Adipocyte (in vitro differentiated cells): Measurements from ENCODE around the gene DDX4.
"Not testable (repeated sequence)": the region's sequence is repeated elsewhere in the genome, so short reads cannot be mapped to it uniquely, and the experiment has no call there.

Experiments used
- DNase-seq: peaks from one replicate; pipeline ENCODE4 v3.0.0-alpha.2; 2015; ENCODE audit warnings: low read depth
- H3K27me3 ChIP-seq: replicated peaks from 2 replicates; pipeline ENCODE4 v1.7.0; 2013; ENCODE audit warnings: mild to moderate bottlenecking, low read length, moderate library complexity; ENCODE audit not compliant: control insufficient read depth, insufficient read depth
- H3K36me3 ChIP-seq: 2 replicates; pipeline ENCODE4 v1.7.0; 2013; ENCODE audit warnings: low read length, mild to moderate bottlenecking, moderate library complexity; ENCODE audit not compliant: control insufficient read depth, insufficient read depth, severe bottlenecking
- H3K4me1 ChIP-seq: 2 replicates; pipeline ENCODE4 v1.7.0; 2013; ENCODE audit warnings: mild to moderate bottlenecking, low read length, moderate library complexity; ENCODE audit not compliant: control insufficient read depth, insufficient read depth
- H3K4me3 ChIP-seq: 2 replicates; pipeline ENCODE4 v1.7.0; 2013; ENCODE audit warnings: mild to moderate bottlenecking, low read length, moderate library complexity
- H3K9ac ChIP-seq: 2 replicates; pipeline ENCODE4 v1.7.0; 2013; ENCODE audit warnings: mild to moderate bottlenecking, low read length, moderate library complexity
- H3K9me3 ChIP-seq: 2 replicates; pipeline ENCODE4 v1.7.0; 2013; ENCODE audit warnings: mild to moderate bottlenecking, low read length, moderate library complexity; ENCODE audit not compliant: control insufficient read depth

DDX4 gene

GRCh38 chr5:55768279-55768678, 30.4 kb downstream of the DDX4 start:
- DNase-seq, result no peak
- Histone ChIP-seq H3K4me3 (no peak overlapping the region), H3K36me3 (no peaks in the 10 kb centered on the region), H3K9me3 (no peaks in the 10 kb centered on the region), H3K27me3 (no peaks in the 10 kb centered on the region), H3K9ac (no peak overlapping the region), H3K4me1 (peaks cover 17% of the 10 kb centered on the region)

GRCh38 chr5:55771175-55771655, 33.4 kb downstream of the DDX4 start:
- no peak for DNase-seq
- Histone ChIP-seq H3K4me3 (no peak overlapping the region), H3K27me3 (no peaks in the 10 kb centered on the region), H3K4me1 (peaks cover 17% of the 10 kb centered on the region), H3K9me3 (no peaks in the 10 kb centered on the region), H3K36me3 (no peaks in the 10 kb centered on the region), H3K9ac (no peak overlapping the region)

GRCh38 chr5:55773057-55773456, 35.2 kb downstream of the DDX4 start:
- no peaks in the 10 kb centered on the region for H3K27me3 ChIP-seq
- H3K9ac ChIP-seq, result no peak overlapping the region
- H3K4me1 ChIP-seq, result peaks cover 17% of the 10 kb centered on the region
- no peak overlapping the region for H3K4me3 ChIP-seq
- no peaks in the 10 kb centered on the region for H3K9me3 ChIP-seq
- H3K36me3 ChIP-seq, result no peaks in the 10 kb centered on the region
- no peak for DNase-seq

- no peak for DNase-seq
- Histone ChIP-seq H3K27me3 (no peaks in the 10 kb centered on the region), H3K36me3 (no peaks in the 10 kb centered on the region), H3K4me3 (no peak overlapping the region), H3K9ac (no peak overlapping the region), H3K4me1 (peaks cover 6% of the 10 kb centered on the region), H3K9me3 (no peaks in the 10 kb centered on the region)
Observed at GRCh38 chr5:55777332-55777731, 39.5 kb downstream of the DDX4 start.

- no peaks in the 10 kb centered on the region for H3K9me3 ChIP-seq
- H3K4me3 ChIP-seq, result no peak overlapping the region
- no peaks in the 10 kb centered on the region for H3K36me3 ChIP-seq
- H3K9ac ChIP-seq, result no peak overlapping the region
- no peaks in the 10 kb centered on the region for H3K27me3 ChIP-seq
- H3K4me1 ChIP-seq, result no peaks in the 10 kb centered on the region
- DNase-seq, result no peak
Observed at GRCh38 chr5:55800924-55801323, 63.1 kb downstream of the DDX4 start.

- not testable (repeated sequence) for H3K4me1 ChIP-seq, H3K4me3 ChIP-seq, H3K36me3 ChIP-seq, DNase-seq, H3K9me3 ChIP-seq, H3K9ac ChIP-seq, H3K27me3 ChIP-seq
Observed at GRCh38 chr5:55808814-55809213, 71.0 kb downstream of the DDX4 start.

- not testable (repeated sequence) for H3K4me1 ChIP-seq, H3K9me3 ChIP-seq, H3K9ac ChIP-seq, DNase-seq, H3K4me3 ChIP-seq, H3K36me3 ChIP-seq, H3K27me3 ChIP-seq
Observed at GRCh38 chr5:55815939-55816338, 78.1 kb downstream of the DDX4 start.

- Histone ChIP-seq H3K9me3 (no peaks in the 10 kb centered on the region), H3K4me1 (peaks cover 4% of the 10 kb centered on the region), H3K36me3 (no peaks in the 10 kb centered on the region), H3K4me3 (no peak overlapping the region), H3K9ac (no peak overlapping the region), H3K27me3 (peaks cover 8% of the 10 kb centered on the region)
- DNase-seq, result peak; percentile 83
Observed at GRCh38 chr5:55816342-55816741, 78.5 kb downstream of the DDX4 start.

GRCh38 chr5:55817030-55817429, 79.2 kb downstream of the DDX4 start:
- H3K9ac ChIP-seq, result no peak overlapping the region
- no peak overlapping the region for H3K4me3 ChIP-seq
- H3K9me3 ChIP-seq, result no peaks in the 10 kb centered on the region
- DNase-seq, result peak; percentile 32
- H3K27me3 ChIP-seq, result peaks cover 11% of the 10 kb centered on the region
- peaks cover 9% of the 10 kb centered on the region for H3K4me1 ChIP-seq
- H3K36me3 ChIP-seq, result no peaks in the 10 kb centered on the region

- peaks cover 11% of the 10 kb centered on the region for H3K27me3 ChIP-seq
- peaks cover 11% of the 10 kb centered on the region for H3K4me1 ChIP-seq
- no peak for DNase-seq
- no peaks in the 10 kb centered on the region for H3K9me3 ChIP-seq
- no peak overlapping the region for H3K9ac ChIP-seq
- no peaks in the 10 kb centered on the region for H3K36me3 ChIP-seq
- H3K4me3 ChIP-seq, result no peak overlapping the region
Observed at GRCh38 chr5:55820488-55820887, 82.6 kb downstream of the DDX4 start.

- peaks cover 11% of the 10 kb centered on the region for H3K27me3 ChIP-seq
- H3K9ac ChIP-seq, result peak overlapping the region; percentile 50
- no peaks in the 10 kb centered on the region for H3K36me3 ChIP-seq
- no peaks in the 10 kb centered on the region for H3K9me3 ChIP-seq
- peak overlapping the region; percentile 78 for H3K4me3 ChIP-seq
- H3K4me1 ChIP-seq, result peaks cover 8% of the 10 kb centered on the region
- DNase-seq, result peak; percentile 12
Observed at GRCh38 chr5:55821731-55822512, 84.1 kb downstream of the DDX4 start.
